ENCODE data around the gene PPCDC. TPM values are rescaled to one million over a fixed set of nuclear protein-coding genes. Genes with fewer than 3 reads are reported as not detected.

PPCDC gene
- total and polyA plus RNA-seq, 10 of the 15 experiments (the other 5 are each of a cell fraction or from before 2014, with no cell fraction given): 32.5 to 135 (median 55.0) TPM

DNA sequence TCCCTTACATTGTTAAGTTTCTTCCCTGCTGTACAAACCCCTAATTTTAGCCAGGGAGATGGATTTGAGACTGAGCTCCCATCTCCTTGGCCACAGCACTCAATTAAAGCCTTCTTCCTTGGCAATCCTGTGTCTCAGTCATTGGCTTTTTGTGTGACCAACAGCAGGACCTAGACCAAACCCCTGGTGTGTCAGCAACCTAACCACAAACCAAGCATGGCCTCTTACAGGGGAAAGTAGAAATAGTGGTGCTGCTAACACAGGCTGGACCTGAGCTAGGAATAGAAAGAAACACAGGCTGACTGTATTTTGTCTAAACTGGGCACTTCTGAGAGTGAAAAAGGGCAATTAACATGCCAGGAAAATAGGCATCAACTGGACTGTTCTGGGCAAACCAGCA is 37.9 kb downstream of the PPCDC start (continued):
- TF ChIP-seq ZNF207 (IDR thresholded peaks at IDR 0.05; ENCODE audit: borderline replicate concordance) (no peak), BACH1 (IDR thresholded peaks at IDR 0.05; ENCODE audit: borderline replicate concordance) (peak; percentile 36; the same call in 1 of the 2 replicates), SIX5 (IDR thresholded peaks at IDR 0.05; ENCODE audit: low read depth, low read length, severe bottlenecking) (no peak), SUZ12 (IDR thresholded peaks at IDR 0.05; ENCODE audit: unreplicated experiment) (no peak), RBBP5 (conservative IDR thresholded peaks at IDR 0.05) (no peak), TBL1XR1 (IDR thresholded peaks at IDR 0.05; ENCODE audit: low read depth, low read length) (no peak), ZZZ3 (IDR thresholded peaks at IDR 0.05; ENCODE audit: control insufficient read depth, insufficient read length, low read depth) (no peak), IRF4 (IDR thresholded peaks at IDR 0.05; ENCODE audit: low read depth, low read length) (no peak), TARDBP (IDR thresholded peaks at IDR 0.05; ENCODE audit: borderline replicate concordance) (no peak), ATF7 (IDR thresholded peaks at IDR 0.05; ENCODE audit: low read depth) (no peak), GATAD2B (conservative IDR thresholded peaks at IDR 0.05; ENCODE audit: low read depth) (0 out of 2 replicates have a peak, but pooled peaks have one; percentile 53), NRF1 (conservative IDR thresholded peaks at IDR 0.05; ENCODE audit: low read depth, low read length) (no peak), POLR2AphosphoS2 (IDR thresholded peaks at IDR 0.05; ENCODE audit: low read depth, low read length) (no peak), SMC3 (IDR thresholded peaks at IDR 0.05; ENCODE audit: borderline replicate concordance, low read length) (no peak), JUND (IDR thresholded peaks at IDR 0.05; ENCODE audit: low read depth, low read length) (no peak), SUPT20H (IDR thresholded peaks at IDR 0.05; ENCODE audit: borderline replicate concordance, control insufficient read depth, low read depth, low read length) (no peak), CBX5 (IDR thresholded peaks at IDR 0.05; ENCODE audit: low read depth) (peak; percentile 44; the same call in 1 of the 2 replicates), SMAD5 (IDR thresholded peaks at IDR 0.05; ENCODE audit: low read depth) (no peak), ZNF274 (IDR thresholded peaks at IDR 0.05; ENCODE audit: insufficient read depth, insufficient read length) (no peak), NR2C1 (IDR thresholded peaks at IDR 0.05) (no peak)
- TF ChIP-seq, protein P1, sequence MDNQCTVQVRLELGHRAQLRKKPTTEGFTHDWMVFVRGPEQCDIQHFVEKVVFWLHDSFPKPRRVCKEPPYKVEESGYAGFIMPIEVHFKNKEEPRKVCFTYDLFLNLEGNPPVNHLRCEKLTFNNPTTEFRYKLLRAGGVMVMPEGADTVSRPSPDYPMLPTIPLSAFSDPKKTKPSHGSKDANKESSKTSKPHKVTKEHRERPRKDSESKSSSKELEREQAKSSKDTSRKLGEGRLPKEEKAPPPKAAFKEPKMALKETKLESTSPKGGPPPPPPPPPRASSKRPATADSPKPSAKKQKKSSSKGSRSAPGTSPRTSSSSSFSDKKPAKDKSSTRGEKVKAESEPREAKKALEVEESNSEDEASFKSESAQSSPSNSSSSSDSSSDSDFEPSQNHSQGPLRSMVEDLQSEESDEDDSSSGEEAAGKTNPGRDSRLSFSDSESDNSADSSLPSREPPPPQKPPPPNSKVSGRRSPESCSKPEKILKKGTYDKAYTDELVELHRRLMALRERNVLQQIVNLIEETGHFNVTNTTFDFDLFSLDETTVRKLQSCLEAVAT (IDR thresholded peaks at IDR 0.05): no peak
- TF ChIP-seq, protein P2, sequence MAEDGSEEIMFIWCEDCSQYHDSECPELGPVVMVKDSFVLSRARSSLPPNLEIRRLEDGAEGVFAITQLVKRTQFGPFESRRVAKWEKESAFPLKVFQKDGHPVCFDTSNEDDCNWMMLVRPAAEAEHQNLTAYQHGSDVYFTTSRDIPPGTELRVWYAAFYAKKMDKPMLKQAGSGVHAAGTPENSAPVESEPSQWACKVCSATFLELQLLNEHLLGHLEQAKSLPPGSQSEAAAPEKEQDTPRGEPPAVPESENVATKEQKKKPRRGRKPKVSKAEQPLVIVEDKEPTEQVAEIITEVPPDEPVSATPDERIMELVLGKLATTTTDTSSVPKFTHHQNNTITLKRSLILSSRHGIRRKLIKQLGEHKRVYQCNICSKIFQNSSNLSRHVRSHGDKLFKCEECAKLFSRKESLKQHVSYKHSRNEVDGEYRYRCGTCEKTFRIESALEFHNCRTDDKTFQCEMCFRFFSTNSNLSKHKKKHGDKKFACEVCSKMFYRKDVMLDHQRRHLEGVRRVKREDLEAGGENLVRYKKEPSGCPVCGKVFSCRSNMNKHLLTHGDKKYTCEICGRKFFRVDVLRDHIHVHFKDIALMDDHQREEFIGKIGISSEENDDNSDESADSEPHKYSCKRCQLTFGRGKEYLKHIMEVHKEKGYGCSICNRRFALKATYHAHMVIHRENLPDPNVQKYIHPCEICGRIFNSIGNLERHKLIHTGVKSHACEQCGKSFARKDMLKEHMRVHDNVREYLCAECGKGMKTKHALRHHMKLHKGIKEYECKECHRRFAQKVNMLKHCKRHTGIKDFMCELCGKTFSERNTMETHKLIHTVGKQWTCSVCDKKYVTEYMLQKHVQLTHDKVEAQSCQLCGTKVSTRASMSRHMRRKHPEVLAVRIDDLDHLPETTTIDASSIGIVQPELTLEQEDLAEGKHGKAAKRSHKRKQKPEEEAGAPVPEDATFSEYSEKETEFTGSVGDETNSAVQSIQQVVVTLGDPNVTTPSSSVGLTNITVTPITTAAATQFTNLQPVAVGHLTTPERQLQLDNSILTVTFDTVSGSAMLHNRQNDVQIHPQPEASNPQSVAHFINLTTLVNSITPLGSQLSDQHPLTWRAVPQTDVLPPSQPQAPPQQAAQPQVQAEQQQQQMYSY (CRISPR knock-in tag; IDR thresholded peaks at IDR 0.05): no peak

Measured in GM12878 (cell line).